Hematopoietic multipotent progenitor cell treated with erythropoietin and hydrocortisone succinate and interleukin-3 and kit ligand, for 8 days (in vitro differentiated cells): ENCODE data around the gene MYB.
"Not testable (repeated sequence)": the region's sequence is repeated elsewhere in the genome, so short reads cannot be mapped to it uniquely, and the experiment has no call there.

ENCODE experiments used
- DNase-seq: peaks from one replicate; pipeline ENCODE4 v3.0.0-alpha.2; 2015

The MYB gene

DNA sequence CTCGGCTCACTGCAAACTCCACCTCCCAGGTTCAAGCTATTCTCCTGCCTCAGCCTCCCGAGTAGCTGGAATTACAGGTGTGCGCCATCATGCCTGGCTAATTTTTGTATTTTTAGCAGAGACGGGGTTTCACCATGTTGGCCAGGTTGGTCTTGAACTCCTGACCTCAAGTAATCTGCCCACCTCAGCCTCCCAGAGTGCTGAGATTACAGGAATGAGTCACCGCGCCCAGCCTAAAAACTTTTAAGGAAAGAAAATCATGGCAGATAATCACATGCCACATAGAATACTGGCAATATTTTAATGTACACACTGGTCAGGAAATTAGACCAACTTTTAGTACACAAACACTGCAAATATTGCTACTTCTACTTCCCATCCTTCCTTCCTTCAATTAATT is 16.7 kb upstream of the MYB start:
- not testable (repeated sequence) for DNase-seq

DNA sequence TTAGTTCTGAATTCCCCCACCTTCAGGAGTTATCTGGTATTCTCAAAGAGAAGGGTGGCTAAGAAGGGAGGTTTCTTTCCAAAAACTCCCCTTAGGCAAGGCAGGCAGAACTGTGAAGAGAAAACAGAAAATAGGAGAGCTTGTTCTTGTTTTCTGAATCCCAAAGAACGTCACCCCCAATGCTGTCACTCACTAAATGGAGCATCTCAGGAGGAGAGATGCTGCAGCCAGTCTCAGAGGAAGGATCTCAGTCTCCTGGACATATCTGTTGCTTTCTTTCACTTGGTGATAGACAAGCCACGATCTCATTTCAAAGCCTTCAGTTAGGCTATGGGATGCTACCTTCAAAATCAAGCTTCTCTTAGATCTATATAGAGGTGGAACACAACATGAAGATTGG is 16.1 kb upstream of the MYB start:
- no peak for DNase-seq

DNA sequence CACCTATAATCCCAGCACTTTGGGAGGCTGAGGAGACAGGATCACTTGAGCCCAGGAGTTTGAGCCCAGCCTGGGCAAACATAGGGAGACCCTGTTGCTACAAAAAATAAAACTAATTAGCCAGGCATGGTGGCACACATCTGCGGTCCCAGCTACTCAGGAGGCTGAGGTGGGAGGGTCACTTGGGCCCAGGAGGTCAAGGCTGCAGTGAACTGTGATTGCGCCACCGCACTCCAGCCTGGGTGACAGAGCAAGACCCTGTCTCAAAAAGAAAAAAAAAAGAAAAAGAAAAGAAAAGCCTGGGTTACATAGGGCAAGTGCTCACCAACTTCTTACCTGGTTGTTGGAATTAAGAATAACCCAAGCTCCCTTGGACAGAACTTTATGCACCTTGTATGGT is 14.6 kb upstream of the MYB start:
- DNase-seq, result no peak

DNA sequence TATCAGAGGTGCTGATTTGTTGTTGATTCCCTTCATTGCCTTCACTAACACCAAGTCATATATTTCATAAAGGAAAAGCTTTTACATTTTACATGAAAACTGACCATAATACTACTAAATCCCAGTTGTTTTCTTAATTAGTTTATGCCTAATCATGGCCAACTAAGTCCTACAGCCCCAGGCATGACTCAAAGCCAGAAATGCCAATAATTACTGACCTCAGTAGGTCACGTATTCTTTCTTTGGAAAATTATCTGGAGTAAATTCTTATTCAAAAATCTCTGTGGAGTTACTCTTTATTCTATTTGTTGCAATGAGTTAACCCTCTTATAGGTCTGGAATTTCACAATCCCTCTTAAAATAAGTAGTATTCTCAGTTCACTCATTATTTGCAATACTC is 13.5 kb upstream of the MYB start:
- DNase-seq, result no peak

DNA sequence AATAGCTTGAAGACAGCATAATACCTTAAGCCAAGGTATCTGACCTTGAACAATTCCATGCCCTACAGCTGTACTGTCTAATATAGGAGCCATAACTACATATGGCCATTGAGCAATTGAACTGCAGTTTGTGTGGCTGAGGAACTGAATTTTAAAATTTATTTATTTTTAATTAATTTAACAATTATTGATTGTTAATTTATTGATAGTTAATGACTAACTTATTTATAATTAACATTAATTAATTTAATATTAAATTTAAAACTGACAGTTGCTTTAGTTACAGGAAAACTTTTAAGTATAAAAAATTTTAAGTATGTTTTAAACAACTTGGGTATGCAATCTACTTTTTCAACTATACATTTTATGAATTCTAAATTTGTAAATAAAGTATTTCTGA is 12.3 kb upstream of the MYB start:
- DNase-seq, result no peak

DNA sequence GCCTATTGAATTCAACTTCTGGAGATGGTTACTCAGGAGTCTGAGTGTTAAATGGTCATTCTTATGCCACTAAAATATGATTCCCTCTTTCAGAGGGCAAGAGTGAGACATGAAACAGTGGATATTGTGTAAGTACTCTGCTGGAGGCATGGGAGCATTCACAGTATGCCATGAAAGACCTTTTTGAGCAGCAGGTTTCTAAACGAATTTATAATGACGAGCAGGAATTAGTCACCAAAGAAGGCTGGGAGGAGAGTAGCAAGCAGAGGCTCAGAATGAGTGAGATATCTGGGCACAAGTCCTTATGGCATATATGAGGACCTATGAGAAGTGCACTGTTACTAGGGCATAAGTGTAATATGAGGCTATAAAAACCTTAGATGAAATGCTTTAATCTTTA is 10.9 kb upstream of the MYB start:
- DNase-seq, result no peak

DNA sequence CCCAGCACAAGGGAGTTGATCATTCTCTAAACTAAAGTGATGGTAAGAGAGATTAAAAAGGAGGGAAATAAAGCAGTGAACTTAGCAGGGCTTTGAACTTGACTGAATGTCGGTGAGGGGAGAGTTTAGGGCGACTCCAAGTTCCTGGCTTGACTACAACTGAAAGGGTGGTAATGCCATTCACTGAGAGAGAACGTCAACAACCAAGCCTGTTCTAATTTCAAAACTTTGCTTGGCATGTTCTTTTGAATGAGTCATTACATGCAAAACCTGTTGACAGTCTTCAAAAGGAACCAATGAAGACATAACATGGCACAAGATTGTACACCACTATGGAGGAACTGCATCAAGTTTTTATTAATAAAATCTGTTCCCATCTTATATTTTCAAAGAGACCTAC is 10.3 kb upstream of the MYB start:
- no peak for DNase-seq

DNA sequence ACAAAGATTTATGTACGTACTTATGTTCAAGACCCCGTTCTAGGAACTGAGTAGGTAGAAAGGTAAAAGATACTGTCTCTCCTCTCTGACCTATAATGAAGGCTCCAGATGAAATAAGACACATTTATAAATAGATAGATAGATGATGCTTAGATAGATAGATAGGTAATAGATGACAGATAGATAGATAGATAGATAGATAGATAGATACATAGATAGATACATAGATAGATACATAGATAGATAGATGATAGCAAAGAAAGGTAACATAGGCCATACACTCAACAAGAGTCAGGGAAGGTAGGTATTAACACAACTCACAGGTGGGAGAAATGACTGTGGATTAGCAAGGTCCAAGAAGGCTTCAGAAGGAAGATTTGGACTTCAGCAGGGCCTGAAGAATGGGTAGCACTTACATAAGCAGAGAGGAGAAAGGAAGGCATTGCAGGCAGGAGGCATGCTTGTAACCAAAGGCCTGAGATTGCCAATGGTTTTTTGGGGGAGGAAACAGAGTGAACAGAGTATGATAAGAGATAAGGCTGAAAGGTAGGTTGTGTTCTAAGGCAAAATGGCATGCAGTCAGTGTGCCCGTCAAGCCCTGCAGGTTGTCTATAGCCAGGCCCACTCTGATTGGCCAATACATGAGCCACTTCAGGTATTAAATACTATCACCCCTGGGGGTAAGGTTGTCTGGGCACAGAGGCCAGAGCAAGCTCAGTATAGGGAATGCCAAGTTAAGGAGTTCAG is 7.7 kb upstream of the MYB start:
- peak; percentile 57 for DNase-seq

DNA sequence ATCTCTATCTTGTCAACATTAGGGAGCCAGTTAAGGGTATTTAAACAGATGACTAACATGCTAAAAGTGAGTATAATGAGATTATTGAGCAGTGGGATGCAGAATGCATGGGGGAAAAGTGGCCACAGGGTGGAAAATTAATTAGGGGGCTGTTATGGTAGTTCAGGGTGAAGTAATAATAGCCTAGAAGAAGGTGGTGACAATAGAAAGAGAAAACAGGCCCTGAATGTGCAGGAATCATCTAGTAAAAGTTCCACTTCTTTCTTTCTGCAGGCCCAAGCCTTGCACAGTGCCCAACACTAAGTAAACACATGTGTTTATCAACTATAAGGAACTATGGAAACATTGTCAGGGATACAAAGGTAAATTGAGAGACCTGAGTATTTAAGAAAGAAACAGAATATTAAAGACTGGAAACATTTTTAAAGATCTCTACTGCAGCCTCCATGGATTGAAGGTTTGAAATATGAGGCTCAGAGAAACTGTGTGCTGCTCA is 7.1 kb upstream of the MYB start:
- peak; percentile 4 for DNase-seq

DNA sequence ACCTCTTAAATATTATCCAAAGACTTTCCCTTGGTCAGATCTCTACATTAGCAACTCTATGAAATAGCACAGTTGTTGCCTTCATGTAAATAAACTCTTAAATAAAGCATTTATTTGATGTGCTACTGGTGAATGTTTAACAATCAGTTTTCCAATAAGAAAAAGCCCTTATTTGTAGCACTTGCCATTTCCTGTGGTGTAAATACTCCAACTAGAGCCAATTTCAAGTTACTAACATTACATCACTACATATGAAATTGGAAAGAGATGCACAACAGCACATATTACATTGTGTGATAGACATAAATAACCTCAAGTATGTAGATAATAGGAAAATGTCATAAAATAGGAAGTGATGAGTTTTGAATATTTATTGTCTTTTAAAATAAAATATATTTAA is 5.0 kb upstream of the MYB start:
- DNase-seq, result no peak

DNA sequence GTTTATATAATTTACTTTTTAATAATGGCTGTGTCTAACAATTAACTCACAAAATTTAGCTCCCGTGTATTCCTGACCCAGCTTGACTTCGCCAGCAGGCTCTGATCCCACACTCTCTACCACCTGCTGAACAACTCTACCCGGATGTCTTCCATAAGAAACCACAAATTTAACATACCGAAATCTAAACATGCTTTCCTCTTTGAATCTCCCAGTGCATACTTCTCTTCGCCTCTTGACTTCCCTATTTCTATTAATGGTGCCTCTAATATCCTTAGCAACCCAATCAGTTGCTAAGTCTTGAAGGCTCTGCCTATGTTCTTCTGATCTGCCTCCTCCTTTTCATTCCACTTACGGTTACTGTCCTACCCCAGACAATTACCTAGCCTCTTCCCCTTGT is 4.6 kb upstream of the MYB start:
- no peak for DNase-seq

DNA sequence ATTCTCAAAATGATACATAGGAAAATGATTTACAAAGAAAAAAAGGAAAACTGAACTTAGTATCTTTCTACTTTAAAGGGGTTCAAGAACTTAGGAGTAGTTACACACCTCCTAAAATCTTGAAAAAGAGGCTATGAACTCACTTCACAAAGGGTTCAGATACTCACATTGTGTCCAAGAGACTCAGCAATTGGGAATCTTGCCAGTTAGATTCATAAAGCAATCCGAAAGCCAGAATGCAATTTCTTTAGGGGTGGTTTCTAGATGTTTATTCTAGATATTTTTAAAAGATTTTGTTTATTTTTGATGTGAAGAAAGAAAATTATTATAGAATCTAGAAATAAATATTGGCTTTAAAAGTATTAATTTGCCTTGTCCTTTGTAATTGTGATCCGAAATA is 1.7 kb upstream of the MYB start:
- no peak for DNase-seq

DNA sequence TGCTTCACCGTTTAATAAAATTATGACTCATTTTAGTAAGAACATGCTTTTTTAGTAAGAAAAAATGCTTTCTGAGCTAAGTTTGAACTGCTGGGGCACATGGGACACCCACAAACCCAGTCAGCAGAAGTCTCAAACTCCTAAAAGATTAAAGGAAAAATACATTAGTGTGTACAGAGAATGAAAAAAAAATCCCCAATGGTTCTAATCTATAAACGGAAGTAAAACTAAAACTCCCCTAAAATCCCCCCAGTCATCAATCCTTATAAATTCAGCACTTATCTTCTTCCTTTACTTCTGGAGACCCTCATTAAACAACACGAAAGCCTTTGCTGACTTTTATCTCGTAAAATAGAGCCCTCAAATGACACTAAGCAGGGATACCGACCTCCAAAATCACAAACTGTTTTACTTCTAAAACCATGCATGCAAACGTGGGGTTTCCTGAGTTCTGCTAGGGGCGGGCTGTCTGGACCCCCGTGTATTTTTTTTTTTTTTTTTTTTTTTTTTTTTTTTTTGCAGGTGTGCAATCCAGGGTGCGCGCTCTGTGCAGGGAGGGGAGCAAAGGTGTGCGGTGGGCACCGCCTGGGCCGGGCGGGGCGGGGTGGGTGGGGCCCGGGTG is 1.1 kb upstream of the MYB start:
- no peak for DNase-seq

DNA sequence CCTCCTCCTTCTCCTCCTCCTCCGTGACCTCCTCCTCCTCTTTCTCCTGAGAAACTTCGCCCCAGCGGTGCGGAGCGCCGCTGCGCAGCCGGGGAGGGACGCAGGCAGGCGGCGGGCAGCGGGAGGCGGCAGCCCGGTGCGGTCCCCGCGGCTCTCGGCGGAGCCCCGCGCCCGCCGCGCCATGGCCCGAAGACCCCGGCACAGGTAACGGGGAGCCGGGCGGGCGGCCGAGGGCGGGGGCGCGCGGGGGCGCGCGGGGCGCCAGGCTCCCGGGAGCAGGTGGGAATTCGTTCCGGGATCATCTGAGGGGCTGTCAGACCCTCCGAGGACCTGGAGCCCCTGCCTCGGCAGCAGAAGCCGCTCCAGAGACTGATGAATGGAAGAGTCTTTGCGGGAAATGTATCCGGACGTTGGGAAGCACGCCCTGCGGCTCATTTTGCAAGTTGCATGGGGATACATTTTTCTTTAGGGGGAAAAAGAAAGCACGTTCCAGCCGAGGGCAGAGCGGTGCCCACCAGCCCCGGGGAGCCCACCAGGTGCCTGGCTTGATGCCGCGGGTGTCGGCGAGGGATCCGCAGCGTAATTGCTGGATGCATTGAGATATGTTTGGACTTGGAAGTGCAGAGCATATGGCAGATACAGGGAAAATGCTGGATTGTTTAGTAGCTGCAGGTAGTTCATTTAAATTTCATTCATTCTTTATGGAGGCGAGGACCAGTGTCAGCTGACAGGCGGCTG is 394 bp downstream of the MYB start:
- DNase-seq, result no peak

DNA sequence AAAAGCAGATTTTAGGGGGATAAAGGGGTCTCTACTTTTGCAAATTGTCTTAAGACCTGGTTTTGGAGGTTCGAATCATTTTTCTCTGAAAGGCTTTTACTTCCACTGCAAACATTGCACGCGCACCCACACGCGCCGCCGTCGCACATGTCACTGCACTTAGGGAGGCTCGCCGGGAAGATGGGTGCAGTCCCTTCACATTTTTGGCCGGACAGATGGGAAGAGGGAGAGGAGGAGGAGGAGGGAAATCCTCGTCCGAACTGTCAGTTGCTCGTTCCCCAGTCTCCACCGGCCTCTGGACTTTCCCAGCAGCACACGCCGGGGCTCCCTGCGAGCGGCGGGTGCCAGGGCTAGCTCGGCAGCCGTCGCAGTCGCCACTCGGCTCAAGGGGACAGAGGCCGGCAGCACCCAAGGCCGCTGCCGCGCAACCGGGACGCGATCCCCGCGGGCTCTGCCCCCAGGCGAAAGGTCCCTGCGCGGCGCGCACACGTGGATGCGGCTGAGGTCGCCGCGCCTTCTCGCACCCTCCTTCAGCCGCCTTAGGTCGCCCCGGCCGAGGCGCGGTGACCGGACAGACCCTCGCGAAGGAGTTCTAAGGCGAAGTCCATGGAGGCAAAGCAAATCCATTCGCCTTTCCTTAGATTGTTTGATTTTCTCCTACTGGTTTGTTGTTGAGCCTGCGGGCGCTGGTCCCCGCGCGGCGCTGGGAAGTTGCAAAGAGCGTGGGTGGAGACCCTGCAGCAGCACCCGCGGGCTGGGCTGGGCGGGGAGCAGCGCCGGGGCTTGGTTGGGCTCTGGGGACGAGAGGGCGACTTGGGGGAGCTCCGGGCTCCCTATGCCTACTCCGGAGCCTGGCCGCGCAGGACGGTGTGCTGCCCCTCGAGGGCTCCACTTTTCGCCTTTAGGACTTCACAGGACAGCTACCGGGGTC is 1.2 kb downstream of the MYB start:
- DNase-seq, result peak; percentile 64

DNA sequence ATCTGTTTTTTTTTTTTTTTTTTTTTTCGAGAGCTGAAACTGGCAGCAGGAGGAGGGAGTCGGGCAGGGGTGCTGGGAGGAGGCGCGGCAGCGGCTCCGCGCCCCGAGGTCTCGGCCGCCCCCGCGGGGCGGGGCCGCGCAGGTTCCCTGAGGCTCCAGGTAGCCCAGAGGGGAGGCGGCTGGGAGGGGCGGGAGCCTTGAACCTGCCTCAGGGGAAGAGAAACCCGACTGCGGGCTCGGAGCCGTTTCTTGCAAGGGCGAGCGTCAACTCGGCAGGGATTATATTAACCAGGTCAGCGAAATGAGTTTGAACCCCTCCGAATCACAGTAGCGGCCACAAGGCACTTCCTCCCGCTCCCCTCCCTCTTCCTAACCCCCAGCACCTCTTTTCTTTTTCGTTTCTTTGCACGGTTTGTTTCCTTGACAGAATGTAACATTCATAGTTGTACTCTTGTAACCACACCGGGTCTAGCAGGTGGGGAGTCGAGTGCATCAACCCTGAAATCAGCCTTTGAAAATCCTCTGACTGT is 2.0 kb downstream of the MYB start:
- no peak for DNase-seq

DNA sequence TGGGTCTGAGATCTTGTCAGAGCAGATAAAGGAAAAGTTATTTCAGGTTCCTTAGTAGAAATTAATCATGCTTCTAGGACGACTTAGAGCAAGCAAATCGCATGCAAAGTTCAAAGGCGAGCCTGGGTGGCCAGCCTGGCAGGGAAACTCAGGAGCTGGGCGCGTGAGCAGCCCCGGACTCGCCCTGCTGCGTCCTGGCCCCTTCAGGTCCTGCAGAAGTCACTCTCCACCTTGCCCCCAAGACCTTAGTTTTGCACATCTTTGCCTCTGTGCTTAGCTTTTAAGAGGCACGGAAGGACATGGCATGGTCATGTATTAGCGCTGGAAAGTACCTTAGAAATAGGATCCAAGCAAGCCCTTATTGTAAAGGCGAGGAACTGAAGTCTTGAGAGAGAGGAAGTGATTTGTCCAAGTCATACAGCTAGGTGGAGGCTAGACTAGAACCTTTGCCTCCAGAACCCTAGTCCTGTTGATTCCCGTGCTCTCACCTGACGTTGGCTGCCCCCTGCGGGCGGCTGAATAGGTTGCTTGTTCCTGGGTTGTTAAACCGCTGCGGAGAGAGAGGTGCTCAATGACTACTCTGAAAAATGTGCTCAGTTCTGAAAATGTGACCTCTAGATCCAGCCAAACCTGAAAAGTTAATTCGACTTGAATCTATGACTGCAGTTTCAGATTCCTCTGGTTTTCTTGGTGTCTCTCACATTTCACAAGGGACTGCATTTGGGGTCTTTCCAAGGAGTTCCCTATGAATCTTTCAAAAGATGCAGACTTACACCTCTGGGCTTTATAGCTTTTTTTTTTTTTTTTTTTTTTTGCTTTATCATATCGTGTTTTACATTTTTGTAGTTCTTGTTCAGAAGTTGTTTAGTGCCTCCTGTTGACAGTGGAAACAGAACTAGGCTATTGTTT is 2.7 kb downstream of the MYB start:
- DNase-seq, result peak; percentile 95

DNA sequence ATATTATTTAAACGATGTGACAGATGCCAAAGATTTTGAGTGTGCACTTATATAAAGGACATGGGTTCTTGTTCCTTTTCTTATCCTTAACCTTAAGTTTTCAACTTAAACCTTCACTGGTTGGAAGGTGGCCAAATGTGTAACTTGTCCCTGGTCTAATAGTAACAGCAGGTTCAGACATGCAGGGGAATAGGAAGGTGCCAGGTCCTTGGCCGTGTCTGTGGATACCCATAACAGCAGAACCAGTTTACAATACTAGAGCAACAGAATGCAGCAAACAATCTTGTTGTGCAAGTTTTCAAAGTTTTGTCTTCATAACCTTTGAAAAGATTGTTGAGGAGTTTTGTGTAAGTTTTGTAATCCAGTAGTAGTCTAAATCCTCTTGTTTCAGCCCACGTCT is 4.4 kb downstream of the MYB start:
- DNase-seq, result peak; percentile 82

DNA sequence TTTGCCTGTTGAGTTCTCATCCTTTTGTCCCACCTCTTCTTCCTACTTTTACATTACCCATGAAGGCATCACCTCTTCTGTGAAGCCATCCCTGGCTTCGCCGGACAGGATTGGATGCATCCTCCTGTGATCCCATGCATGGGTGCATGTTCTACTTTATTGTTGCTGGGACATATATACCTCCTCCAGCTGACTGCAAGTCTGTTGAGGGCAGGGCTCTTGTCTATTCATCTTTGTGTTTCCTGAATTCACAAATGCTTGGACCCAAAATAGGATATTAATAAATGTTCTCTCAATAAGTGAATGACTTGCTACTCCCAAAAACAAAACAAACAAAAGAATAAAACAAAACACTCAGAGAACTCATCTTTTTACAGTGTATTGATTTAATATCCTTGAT is 5.1 kb downstream of the MYB start:
- DNase-seq, result no peak

DNA sequence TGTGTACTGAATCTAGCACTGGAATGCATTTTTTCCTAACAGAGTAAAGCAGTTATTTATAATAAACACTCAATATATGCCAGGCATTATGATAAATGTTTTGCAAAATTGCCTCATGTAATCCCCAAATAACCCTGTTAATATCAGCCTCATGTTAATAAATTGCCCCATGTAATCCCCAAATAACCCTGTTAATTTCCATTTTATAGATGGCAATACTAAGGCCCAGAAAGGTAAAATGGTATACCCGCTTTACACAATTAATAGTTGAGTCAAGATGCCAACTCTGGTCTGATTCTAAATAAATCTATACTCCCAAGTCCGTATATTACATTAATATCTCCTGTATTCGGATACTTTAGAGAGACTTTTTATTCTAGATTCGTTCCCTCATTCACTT is 6.3 kb downstream of the MYB start:
- DNase-seq, result no peak

DNA sequence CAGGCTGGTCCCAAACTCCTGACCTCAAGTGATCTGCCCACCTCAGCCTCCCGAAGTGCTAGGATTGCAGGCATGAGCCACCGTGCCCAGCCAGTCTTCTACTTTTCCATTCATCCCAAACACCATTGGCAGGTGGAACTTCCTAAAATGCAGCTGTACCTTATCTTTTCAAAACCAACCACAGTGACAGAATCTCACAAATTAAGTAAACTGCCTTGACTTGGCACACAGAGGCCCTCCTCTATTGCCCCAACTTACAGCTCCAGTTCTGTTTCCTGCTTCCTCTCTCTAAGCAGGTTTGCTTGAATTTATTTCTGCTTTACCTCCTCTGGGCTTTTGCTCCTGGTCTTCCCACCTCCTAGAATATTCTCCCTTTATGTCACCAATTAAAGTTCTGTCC is 7.6 kb downstream of the MYB start:
- DNase-seq, result no peak

DNA sequence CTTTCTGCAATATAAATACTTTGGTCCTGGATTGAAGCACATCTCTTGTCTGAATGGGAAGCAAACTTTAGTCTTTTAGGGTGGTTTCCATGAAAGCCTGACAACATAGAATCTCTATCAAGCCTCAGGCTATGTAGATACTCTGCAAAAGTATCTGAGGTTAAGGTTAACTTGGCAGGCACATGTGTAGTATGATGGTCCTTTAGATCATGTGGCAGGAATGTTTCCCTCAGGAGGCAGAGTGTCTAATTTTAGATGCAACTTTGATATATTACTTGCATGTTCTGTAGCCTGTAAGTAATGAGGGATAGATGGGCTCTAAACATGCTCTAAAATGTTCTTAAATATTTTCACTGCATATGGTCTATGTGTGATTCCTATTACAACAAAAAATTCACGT is 8.2 kb downstream of the MYB start:
- DNase-seq, result no peak
